GM23248 (cell line): Measurements from ENCODE around the gene RARG.

Source experiments
- EZH2 ChIP-seq: fragments of 200-600 bp; sonication (generic); IDR thresholded peaks from 2 replicates; pipeline ENCODE4 v1.6.1; 2018; ENCODE audit warnings: antibody characterized with exemption, mild to moderate bottlenecking; ENCODE audit not compliant: insufficient read depth, poor library complexity, severe bottlenecking
- EZH2phosphoT487 ChIP-seq: fragments of 200-600 bp; sonication (generic); IDR thresholded peaks from 2 replicates; pipeline ENCODE4 v1.6.1; 2018; ENCODE audit warnings: antibody characterized with exemption, moderate library complexity, mild to moderate bottlenecking, low read depth; ENCODE audit not compliant: insufficient read depth

- no peak for TF ChIP-seq EZH2
- no peak for TF ChIP-seq EZH2phosphoT487
These were observed 46.3 kb downstream of the RARG start for GRCh38 chr12:53185582-53186153.
